GM19099 (cell line): Measurements from ENCODE around the gene SMIM7.

Experiments
- POLR2A ChIP-seq: IDR thresholded peaks from 3 replicates; pipeline ENCODE4 v1.6.1; 2011; ENCODE audit warnings: low read depth; ENCODE audit not compliant: insufficient read length; ENCODE audit errors: extremely low read depth

SMIM7 gene

GRCh38 chr19:16608290-16608739 lies 51.6 kb downstream of the SMIM7 start:
- TF ChIP-seq POLR2A: no peak

GRCh38 chr19:16607819-16608218 lies 52.1 kb downstream of the SMIM7 start:
- no peak for TF ChIP-seq POLR2A

GRCh38 chr19:16605553-16605994 lies 54.4 kb downstream of the SMIM7 start:
- TF ChIP-seq POLR2A: no peak

- TF ChIP-seq POLR2A: no peak
These were observed 54.8 kb downstream of the SMIM7 start for GRCh38 chr19:16605115-16605514.

- no peak for TF ChIP-seq POLR2A
These were observed 55.3 kb downstream of the SMIM7 start for GRCh38 chr19:16604615-16605014.

- no peak for TF ChIP-seq POLR2A
These were observed 56.9 kb downstream of the SMIM7 start for GRCh38 chr19:16603090-16603489.

- no peak for TF ChIP-seq POLR2A
These were observed 58.4 kb downstream of the SMIM7 start for GRCh38 chr19:16601378-16602052.

GRCh38 chr19:16600824-16601223 lies 59.1 kb downstream of the SMIM7 start:
- TF ChIP-seq POLR2A: no peak

GRCh38 chr19:16599655-16600346 lies 60.1 kb downstream of the SMIM7 start:
- no peak for TF ChIP-seq POLR2A

GRCh38 chr19:16598848-16599247 lies 61.1 kb downstream of the SMIM7 start:
- TF ChIP-seq POLR2A: no peak

- TF ChIP-seq POLR2A: no peak
These were observed 63.5 kb downstream of the SMIM7 start for GRCh38 chr19:16596399-16596798.
